Liver (tissue), 3 donors: Measurements from ENCODE around the gene TBX15.

Experiments
- CTCF ChIP-seq: fragments of 150-350 bp; IDR thresholded peaks from 2 replicates; pipeline ENCODE4 v1.5.1; 2017; ENCODE audit warnings: improper control_type of control experiment, low read depth, low read length; ENCODE audit not compliant: missing input control
- REST ChIP-seq: IDR thresholded peaks from 2 replicates; pipeline ENCODE4 v1.6.1; 2016; ENCODE audit warnings: antibody characterized with exemption, mild to moderate bottlenecking
- SP1 ChIP-seq: IDR thresholded peaks from 2 replicates; pipeline ENCODE4 v1.6.1; 2018; ENCODE audit warnings: antibody characterized with exemption, mild to moderate bottlenecking
- YY1 ChIP-seq: IDR thresholded peaks from 2 replicates; pipeline ENCODE4 v1.6.1; 2016; ENCODE audit warnings: antibody characterized with exemption, mild to moderate bottlenecking
- donor health status: healthy.
- donor health status: healthy.

- no peak for TF ChIP-seq YY1
- no peak for TF ChIP-seq CTCF
- TF ChIP-seq REST, result no peak
- no peak for TF ChIP-seq SP1
These were observed 5.5 kb upstream of the TBX15 start for GRCh38 chr1:118993700-118994026.
